HUES48 (cell line): ENCODE results near the gene ATCAY.

ENCODE experiments used
- H3K27ac ChIP-seq: one replicate; pipeline ENCODE4 v1.7.0; 2013; ENCODE audit warnings: low read depth, low read length, inconsistent platforms
- H3K27me3 ChIP-seq: 2 replicates; pipeline ENCODE4 v1.6.1; 2013; ENCODE audit warnings: mild to moderate bottlenecking, low read length; ENCODE audit not compliant: control insufficient read depth, insufficient read depth
- H3K36me3 ChIP-seq: 2 replicates; pipeline ENCODE4 v1.6.1; 2013; ENCODE audit warnings: low read length; ENCODE audit not compliant: control insufficient read depth, insufficient read depth
- H3K4me1 ChIP-seq: 2 replicates; pipeline ENCODE4 v1.6.1; 2013; ENCODE audit warnings: mild to moderate bottlenecking, low read length; ENCODE audit not compliant: control insufficient read depth, insufficient read depth
- H3K4me3 ChIP-seq: 2 replicates; pipeline ENCODE4 v1.5.1; 2013; ENCODE audit warnings: mild to moderate bottlenecking, low read depth, low read length
- H3K9ac ChIP-seq: 2 replicates; pipeline ENCODE4 v1.6.1; 2013; ENCODE audit warnings: mild to moderate bottlenecking, low read depth, low read length, moderate library complexity
- H3K9me3 ChIP-seq: 2 replicates; pipeline ENCODE4 v1.6.1; 2013; ENCODE audit warnings: low read length; ENCODE audit not compliant: control insufficient read depth, insufficient read depth

Gene ATCAY

DNA sequence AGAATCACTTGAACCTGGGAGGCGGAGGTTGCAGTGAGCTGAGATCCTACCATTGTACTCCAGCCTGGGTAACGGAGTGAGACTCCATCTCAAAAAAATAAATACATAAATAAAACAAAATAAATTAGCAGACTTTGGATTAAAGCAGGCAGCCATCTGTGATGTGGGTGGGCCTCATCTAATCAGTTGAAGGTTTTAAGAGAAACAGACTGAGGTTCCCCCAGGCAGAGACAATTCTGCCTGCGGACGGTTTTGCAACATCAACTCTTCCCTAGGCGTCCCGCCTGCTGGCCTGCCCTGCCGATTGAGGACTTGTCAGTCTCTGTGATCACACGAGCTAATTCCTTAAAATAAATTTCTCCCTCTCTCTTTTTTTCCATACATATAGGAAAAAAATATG is 23.7 kb downstream of the ATCAY start:
- no peaks in the 10 kb centered on the region for H3K4me1 ChIP-seq
- H3K36me3 ChIP-seq = peaks cover 36% of the 10 kb centered on the region
- no peaks in the 10 kb centered on the region for H3K27me3 ChIP-seq
- H3K27ac ChIP-seq = no peak overlapping the region
- H3K9ac ChIP-seq = no peak overlapping the region
- no peak overlapping the region for H3K4me3 ChIP-seq
- H3K9me3 ChIP-seq = peaks cover under 1% of the 10 kb centered on the region; the same call in 1 of the 2 replicates

DNA sequence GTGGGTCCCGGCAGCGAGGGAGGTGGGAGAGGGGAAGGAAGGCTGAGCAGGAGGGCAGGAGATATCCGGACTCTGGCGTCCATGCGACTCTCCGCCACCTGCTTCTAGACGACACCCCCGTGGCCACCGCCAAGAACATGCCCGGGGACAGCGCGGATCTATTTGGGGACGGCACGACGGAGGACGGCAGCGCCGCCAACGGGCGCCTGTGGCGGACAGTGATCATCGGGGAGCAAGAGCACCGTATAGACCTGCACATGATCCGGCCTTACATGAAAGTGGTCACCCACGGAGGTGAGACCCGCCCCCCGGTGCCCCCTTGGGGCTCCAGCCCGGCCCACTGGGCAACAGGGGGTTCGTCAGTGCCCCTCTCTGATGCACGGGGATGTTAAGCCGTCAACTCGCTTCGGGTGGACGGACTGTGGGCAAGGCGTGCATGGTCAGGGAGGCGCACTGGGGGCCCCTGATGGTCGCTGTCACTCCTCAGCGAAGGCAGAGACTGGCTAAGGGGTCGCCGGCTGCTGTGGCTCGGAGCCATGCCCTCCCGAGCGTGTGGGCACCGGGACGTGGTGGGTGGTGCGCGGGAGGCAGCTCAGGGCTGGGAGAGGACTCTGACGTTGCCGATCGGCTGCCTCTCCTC is 27.3 kb downstream of the ATCAY start:
- Histone ChIP-seq H3K9me3 (peaks cover 13% of the 10 kb centered on the region), H3K4me3 (no peak overlapping the region), H3K27me3 (no peaks in the 10 kb centered on the region), H3K9ac (no peak overlapping the region), H3K36me3 (peaks cover 54% of the 10 kb centered on the region), H3K4me1 (no peaks in the 10 kb centered on the region), H3K27ac (no peak overlapping the region)

DNA sequence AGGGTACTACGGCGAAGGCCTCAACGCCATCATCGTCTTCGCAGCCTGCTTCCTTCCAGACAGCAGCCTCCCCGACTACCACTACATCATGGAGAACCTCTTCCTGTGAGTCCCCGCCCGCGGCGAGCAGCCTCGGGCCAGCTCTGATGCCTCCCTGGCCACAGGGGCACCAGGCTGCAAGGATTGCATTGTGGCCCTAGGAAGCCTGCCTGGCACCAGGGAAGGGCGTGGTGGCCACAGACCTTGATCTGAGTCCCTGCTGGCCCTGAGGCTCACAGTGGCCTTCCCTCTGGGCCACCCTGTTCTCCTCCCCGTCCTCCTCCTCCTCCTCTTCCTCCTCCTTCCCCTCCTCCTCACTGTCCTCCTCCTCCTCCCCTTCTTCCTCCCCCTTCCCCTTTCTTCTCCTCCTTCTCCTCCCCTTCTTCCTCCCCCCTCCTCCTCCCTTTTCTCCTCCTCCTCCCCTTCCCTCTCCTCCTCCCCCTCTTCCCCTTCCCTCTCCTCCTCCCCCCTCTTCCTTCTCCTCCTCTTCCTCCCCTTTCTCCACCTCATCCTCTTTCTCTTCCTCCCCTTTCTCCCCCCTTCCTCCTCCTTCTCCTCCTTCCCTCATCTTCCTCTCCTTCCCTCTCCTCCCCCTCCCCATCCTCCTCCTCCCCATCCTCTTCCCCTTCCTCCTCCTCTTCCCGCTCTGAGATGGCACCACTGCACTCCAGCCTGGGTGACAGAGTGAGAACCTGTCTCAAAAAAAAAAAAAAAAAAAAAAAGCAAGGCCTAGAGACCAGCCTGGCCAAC is 28.0 kb downstream of the ATCAY start:
- Histone ChIP-seq H3K36me3 (peaks cover 59% of the 10 kb centered on the region), H3K9me3 (peaks cover 13% of the 10 kb centered on the region), H3K9ac (no peak overlapping the region), H3K4me1 (no peaks in the 10 kb centered on the region), H3K27ac (no peak overlapping the region), H3K4me3 (no peak overlapping the region), H3K27me3 (no peaks in the 10 kb centered on the region)

DNA sequence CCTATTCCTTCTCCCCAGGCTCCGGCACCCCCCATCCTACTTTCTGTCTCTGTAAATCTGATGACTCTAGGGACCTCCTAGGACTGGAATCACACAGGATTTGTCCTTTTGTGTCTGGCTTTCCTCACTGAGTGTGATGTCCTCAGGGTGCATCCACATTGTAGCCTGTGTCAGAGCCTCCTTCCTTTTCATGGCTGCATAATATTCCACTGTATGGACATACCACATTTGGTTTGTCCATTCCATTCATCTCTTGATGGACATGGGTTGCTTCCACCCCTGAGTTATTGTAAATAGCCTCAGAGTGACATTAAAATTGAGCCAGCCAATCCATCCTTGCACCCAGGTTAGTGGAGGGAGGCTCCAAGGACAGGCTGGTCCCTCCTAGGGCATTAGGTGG is 29.6 kb downstream of the ATCAY start:
- H3K9me3 ChIP-seq = peaks cover 13% of the 10 kb centered on the region

DNA sequence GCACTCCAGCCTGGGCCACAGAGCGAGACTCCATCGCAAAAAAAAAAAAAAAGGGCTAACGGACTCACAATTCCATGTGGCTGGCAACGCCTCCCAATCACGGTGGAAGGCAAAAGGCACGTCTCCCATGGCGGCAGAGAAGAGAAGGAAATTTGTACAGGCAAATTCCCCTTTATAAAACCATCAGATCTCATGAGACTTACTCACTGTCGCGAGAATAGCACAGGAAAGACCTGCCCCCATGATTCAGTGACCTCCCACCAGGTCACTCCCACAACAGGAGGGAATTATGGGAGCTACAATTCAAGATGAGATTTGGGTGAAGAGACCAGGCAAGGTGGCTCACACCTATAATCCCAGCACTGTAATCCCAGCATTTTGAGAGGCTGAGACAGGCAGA is 33.7 kb downstream of the ATCAY start:
- H3K36me3 ChIP-seq = peaks cover 53% of the 10 kb centered on the region
- no peak overlapping the region for H3K9ac ChIP-seq
- peaks cover 12% of the 10 kb centered on the region for H3K9me3 ChIP-seq
- no peak overlapping the region for H3K4me3 ChIP-seq
- H3K4me1 ChIP-seq = no peaks in the 10 kb centered on the region
- H3K27me3 ChIP-seq = no peaks in the 10 kb centered on the region
- no peak overlapping the region for H3K27ac ChIP-seq

More for the DNA sequence above, 29.6 kb downstream of the ATCAY start:
- H3K4me1 ChIP-seq = no peaks in the 10 kb centered on the region
- no peak overlapping the region for H3K27ac ChIP-seq
- no peaks in the 10 kb centered on the region for H3K27me3 ChIP-seq
- H3K9ac ChIP-seq = no peak overlapping the region
- H3K4me3 ChIP-seq = no peak overlapping the region
- H3K36me3 ChIP-seq = peaks cover 59% of the 10 kb centered on the region

DNA sequence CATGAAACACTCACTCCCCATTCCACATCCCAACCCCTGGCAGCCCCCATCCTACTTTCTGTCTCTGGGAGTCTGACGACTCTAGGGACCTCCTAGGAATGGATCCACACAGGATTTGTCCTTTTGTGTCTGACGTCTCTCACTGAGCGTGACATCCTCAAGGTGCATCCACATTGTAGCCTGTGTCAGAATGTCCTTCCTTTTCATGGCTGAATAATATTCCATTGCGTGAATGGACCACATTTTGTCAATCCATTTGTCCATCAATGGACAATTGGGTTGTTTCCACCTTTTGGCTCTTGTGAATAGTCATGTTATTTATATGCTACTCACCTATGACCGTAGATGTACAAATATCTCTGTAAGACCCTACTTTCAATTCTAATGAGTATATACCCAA is 35.5 kb downstream of the ATCAY start:
- Histone ChIP-seq H3K9me3 (no peaks in the 10 kb centered on the region), H3K9ac (no peak overlapping the region), H3K27ac (no peak overlapping the region), H3K4me1 (no peaks in the 10 kb centered on the region), H3K4me3 (no peak overlapping the region), H3K36me3 (peaks cover 50% of the 10 kb centered on the region), H3K27me3 (no peaks in the 10 kb centered on the region)

DNA sequence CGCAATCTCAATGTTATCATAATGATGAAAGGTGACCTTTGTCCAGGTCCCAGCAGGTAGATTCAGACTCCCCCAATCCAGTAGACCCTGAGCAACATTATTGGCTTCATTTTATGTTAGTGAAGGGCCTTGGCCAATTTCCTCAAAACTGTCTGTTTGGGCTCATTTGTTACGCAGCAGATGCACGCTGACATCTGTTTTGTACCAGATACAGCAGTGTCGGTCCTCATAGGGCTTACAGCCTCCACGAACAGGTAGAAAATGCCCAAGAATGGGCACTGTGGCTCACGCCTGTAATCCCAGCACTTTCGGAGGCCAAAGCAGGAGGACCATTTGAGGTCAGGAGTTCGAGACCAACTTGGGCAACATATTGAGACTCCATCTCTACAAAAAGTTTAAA is 39.3 kb downstream of the ATCAY start:
- Histone ChIP-seq H3K4me3 (no peak overlapping the region), H3K36me3 (peaks cover 47% of the 10 kb centered on the region), H3K9ac (no peak overlapping the region), H3K27me3 (no peaks in the 10 kb centered on the region), H3K9me3 (no peaks in the 10 kb centered on the region), H3K27ac (no peak overlapping the region), H3K4me1 (no peaks in the 10 kb centered on the region)

DNA sequence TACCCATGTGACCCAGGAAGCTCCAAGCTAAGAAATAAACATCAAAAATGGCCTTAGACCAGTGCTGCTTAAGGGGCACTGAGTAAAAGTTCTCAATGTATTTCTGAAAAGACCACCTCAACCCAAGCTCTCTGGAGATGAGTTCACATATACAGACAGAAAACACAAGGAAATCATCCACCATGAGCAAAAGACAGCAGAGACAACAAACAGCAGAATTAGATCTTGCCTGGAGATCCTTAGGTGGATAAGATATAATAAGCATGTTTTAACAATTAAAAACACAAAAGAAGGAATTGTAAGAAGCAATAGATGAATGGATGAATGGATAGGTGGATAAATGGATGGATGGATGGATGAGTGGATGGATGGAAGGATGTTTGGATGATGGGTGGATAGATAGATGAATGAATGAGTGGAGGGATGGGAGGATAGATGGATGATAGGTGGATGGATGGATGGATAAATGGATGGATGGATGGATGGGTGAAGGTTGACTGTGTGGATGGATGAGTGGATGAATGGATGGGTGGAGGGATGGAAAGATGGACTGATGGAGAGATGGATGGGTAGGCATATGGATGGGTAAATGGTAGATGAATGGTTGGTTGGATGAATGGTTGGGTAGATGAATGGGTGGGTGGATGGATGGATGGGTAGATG is 42.7 kb downstream of the ATCAY start:
- H3K27ac ChIP-seq = no peak overlapping the region
- H3K27me3 ChIP-seq = no peaks in the 10 kb centered on the region
- H3K4me3 ChIP-seq = no peak overlapping the region
- no peaks in the 10 kb centered on the region for H3K4me1 ChIP-seq
- H3K9me3 ChIP-seq = no peaks in the 10 kb centered on the region
- H3K36me3 ChIP-seq = peaks cover 42% of the 10 kb centered on the region
- no peak overlapping the region for H3K9ac ChIP-seq

DNA sequence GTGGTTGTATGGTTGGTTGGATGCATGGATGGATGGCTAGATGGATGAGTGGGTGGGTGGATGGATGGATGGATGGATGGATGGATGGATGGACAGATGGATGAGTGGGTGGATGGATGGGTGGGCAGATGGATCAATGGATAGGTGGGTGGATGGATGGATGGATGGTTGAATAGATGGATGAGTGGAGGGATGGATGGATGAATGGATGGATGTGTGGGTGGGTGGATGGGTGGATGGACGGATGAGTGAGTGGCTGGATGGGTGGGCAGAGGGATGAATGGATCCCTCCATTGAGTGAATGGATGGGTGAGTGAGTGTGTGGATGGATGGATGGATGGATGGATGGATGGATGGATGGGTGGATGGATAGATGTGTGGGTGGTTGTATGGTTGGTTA is 43.4 kb downstream of the ATCAY start:
- H3K9me3 ChIP-seq = no peaks in the 10 kb centered on the region
- H3K9ac ChIP-seq = no peak overlapping the region
- H3K4me3 ChIP-seq = no peak overlapping the region
- no peaks in the 10 kb centered on the region for H3K4me1 ChIP-seq
- peaks cover 36% of the 10 kb centered on the region for H3K36me3 ChIP-seq
- H3K27me3 ChIP-seq = no peaks in the 10 kb centered on the region
- no peak overlapping the region for H3K27ac ChIP-seq

DNA sequence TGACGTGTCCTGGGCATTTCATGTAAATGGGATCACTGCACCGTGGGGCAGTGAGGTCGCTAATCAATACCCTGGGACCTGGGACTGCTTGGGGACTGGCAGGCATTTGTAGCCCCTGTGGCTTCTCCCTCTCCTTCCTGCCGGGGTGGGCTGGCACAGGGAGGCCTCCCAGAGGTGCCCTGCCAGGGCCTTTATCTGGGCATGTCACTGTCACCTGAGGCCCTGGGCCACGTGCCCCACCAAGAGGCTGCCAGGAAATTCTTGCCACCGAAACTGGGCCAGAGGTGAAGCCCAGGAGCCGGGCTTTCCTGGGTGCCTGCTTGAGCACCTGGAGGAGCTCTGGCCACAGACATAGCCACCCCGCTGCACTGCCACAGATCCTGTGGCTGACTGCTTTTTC is 50.6 kb downstream of the ATCAY start:
- H3K4me3 ChIP-seq = no peak overlapping the region
- no peaks in the 10 kb centered on the region for H3K27me3 ChIP-seq
- H3K27ac ChIP-seq = no peak overlapping the region
- no peaks in the 10 kb centered on the region for H3K4me1 ChIP-seq
- no peaks in the 10 kb centered on the region for H3K9me3 ChIP-seq
- no peak overlapping the region for H3K9ac ChIP-seq
- 0 out of 2 replicates have a peak, but pooled peaks cover 3% of the 10 kb centered on the region for H3K36me3 ChIP-seq
